Measurements from ENCODE around the gene SND1. TPM values are rescaled to one million over a fixed set of nuclear protein-coding genes. Genes with fewer than 3 reads are reported as not detected.

SND1 gene
- total and polyA plus RNA-seq, 2 donors (not counting 1 experiment from before 2014, with no cell fraction given): 137 to 174 TPM

GRCh38 chr7:127820732-127821085 is 168.7 kb downstream of the SND1 start:
- Histone ChIP-seq H3K4me3 (replicated peaks in 1 of 4; ENCODE audit: control extremely low read depth in 1 of 4, insufficient read depth in 1 of 4, low read depth in 3 of 4, low read length in 4 of 4) (no peak overlapping the region), H3K79me2 (ENCODE audit: control insufficient read depth, insufficient read depth, low read length) (peaks cover 18% of the 10 kb centered on the region), H2AFZ (ENCODE audit: low read length) (no peak overlapping the region), H4K20me1 (ENCODE audit: control insufficient read depth, extremely low read depth, insufficient read depth, low read length) (no peaks in the 10 kb centered on the region), H3K4me2 (ENCODE audit: extremely low read depth, insufficient read depth, low read length) (no peak overlapping the region), H3K4me1 (ENCODE audit: control insufficient read depth, extremely low read depth, insufficient read depth, low read length) (peaks cover 6% of the 10 kb centered on the region), H3K27ac (ENCODE audit: insufficient read depth, low read length) (no peak overlapping the region), H3K36me3 (ENCODE audit: control insufficient read depth, insufficient read depth, low read length) (peaks cover 2% of the 10 kb centered on the region), H3K9me3 (ENCODE audit: control insufficient read depth, insufficient read depth, low read depth, low read length) (no peaks in the 10 kb centered on the region), H3K9ac (ENCODE audit: insufficient read depth, low read length) (no peak overlapping the region), H3K27me3 (ENCODE audit: control insufficient read depth, insufficient read depth, low read length) (no peaks in the 10 kb centered on the region)
- no peak for DNase-seq (ENCODE audit: low read depth in 2 of 2)
- TF ChIP-seq CTCF (conservative IDR thresholded peaks at IDR 0.05 in 1 of 2, IDR thresholded peaks at IDR 0.05 in 1 of 2; ENCODE audit: low read depth in 1 of 2, low read length in 2 of 2): no peak

- peaks cover 15% of the 10 kb centered on the region for H3K79me2 ChIP-seq (ENCODE audit: control insufficient read depth, insufficient read depth, low read length)
- H4K20me1 ChIP-seq (ENCODE audit: control insufficient read depth, extremely low read depth, insufficient read depth, low read length): no peaks in the 10 kb centered on the region
Measured at GRCh38 chr7:127821146-127821545, 169.2 kb downstream of the SND1 start.

GRCh38 chr7:127822822-127823508 is 171.0 kb downstream of the SND1 start:
- no peak for TF ChIP-seq CTCF (conservative IDR thresholded peaks at IDR 0.05 in 1 of 2, IDR thresholded peaks at IDR 0.05 in 1 of 2; ENCODE audit: low read depth in 1 of 2, low read length in 2 of 2)
- TF ChIP-seq EZH2 (IDR thresholded peaks at IDR 0.05; ENCODE audit: low read length, missing control alignments): no peak
- no peaks in the 10 kb centered on the region for H3K27me3 ChIP-seq (ENCODE audit: control insufficient read depth, insufficient read depth, low read length)
- DNase-seq (ENCODE audit: low read depth in 2 of 2): no peak
- no peak overlapping the region for H2AFZ ChIP-seq (ENCODE audit: low read length)
- H3K9ac ChIP-seq (ENCODE audit: insufficient read depth, low read length): no peak overlapping the region
- peaks cover 2% of the 10 kb centered on the region for H3K36me3 ChIP-seq (ENCODE audit: control insufficient read depth, insufficient read depth, low read length)
- H3K79me2 ChIP-seq (ENCODE audit: control insufficient read depth, insufficient read depth, low read length): peaks cover 12% of the 10 kb centered on the region
- H3K27ac ChIP-seq (ENCODE audit: insufficient read depth, low read length): no peak overlapping the region
- H3K4me3 ChIP-seq (replicated peaks in 1 of 4; ENCODE audit: control extremely low read depth in 1 of 4, insufficient read depth in 1 of 4, low read depth in 3 of 4, low read length in 4 of 4): no peak overlapping the region
- H3K4me2 ChIP-seq (ENCODE audit: extremely low read depth, insufficient read depth, low read length): no peak overlapping the region
- H4K20me1 ChIP-seq (ENCODE audit: control insufficient read depth, extremely low read depth, insufficient read depth, low read length): no peaks in the 10 kb centered on the region
- H3K9me3 ChIP-seq (ENCODE audit: control insufficient read depth, insufficient read depth, low read depth, low read length): no peaks in the 10 kb centered on the region
- H3K4me1 ChIP-seq (ENCODE audit: control insufficient read depth, extremely low read depth, insufficient read depth, low read length): peaks cover 6% of the 10 kb centered on the region

More at GRCh38 chr7:127821146-127821545, 169.2 kb downstream of the SND1 start:
- H3K4me2 ChIP-seq (ENCODE audit: extremely low read depth, insufficient read depth, low read length): no peak overlapping the region
- H2AFZ ChIP-seq (ENCODE audit: low read length): no peak overlapping the region
- no peak overlapping the region for H3K4me3 ChIP-seq (replicated peaks in 1 of 4; ENCODE audit: control extremely low read depth in 1 of 4, insufficient read depth in 1 of 4, low read depth in 3 of 4, low read length in 4 of 4)
- no peak for DNase-seq (ENCODE audit: low read depth in 2 of 2)
- H3K36me3 ChIP-seq (ENCODE audit: control insufficient read depth, insufficient read depth, low read length): peaks cover 2% of the 10 kb centered on the region
- H3K9ac ChIP-seq (ENCODE audit: insufficient read depth, low read length): no peak overlapping the region
- H3K27me3 ChIP-seq (ENCODE audit: control insufficient read depth, insufficient read depth, low read length): no peaks in the 10 kb centered on the region
- H3K4me1 ChIP-seq (ENCODE audit: control insufficient read depth, extremely low read depth, insufficient read depth, low read length): peaks cover 6% of the 10 kb centered on the region
- H3K27ac ChIP-seq (ENCODE audit: insufficient read depth, low read length): no peak overlapping the region
- H3K9me3 ChIP-seq (ENCODE audit: control insufficient read depth, insufficient read depth, low read depth, low read length): no peaks in the 10 kb centered on the region
- TF ChIP-seq CTCF (conservative IDR thresholded peaks at IDR 0.05 in 1 of 2, IDR thresholded peaks at IDR 0.05 in 1 of 2; ENCODE audit: low read depth in 1 of 2, low read length in 2 of 2): no peak
- TF ChIP-seq EZH2 (IDR thresholded peaks at IDR 0.05; ENCODE audit: low read length, missing control alignments): no peak
